HG03064 (cell line): ENCODE measurements around the gene ZCCHC3.
A peak's percentile ranks its signal among the peaks of the same experiment; 100 is the strongest.
"Not testable (repeated sequence)": the region's sequence is repeated elsewhere in the genome, so short reads cannot be mapped to it uniquely, and the experiment has no call there.

Experiments used
- ATAC-seq: cut with Tn5 transposase; IDR thresholded peaks from one replicate; pipeline ENCODE4 v1.9.1; 2021; ENCODE audit warnings: low read depth; ENCODE audit not compliant: unreplicated experiment

ZCCHC3 gene

DNA sequence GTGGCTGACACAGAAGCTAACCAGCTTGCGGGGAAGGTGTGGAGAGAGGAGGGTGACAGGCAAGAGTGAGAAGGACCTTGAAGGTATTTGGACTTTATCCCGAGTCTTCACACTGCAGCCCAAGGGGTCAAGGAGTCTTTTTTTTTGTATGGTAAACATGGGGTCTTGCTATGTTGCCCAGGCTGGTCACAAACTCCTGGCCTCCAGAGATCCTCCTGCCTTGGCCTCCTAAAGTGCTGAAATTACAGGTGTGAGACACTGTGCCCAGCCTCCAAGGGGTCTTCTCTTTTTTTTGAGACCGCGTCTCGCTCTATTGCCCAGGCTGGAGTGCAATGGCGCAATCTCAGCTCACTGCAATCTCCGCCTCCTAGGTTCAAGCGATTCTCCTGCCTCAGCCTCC is 37.2 kb downstream of the ZCCHC3 start:
- no peak for ATAC-seq

DNA sequence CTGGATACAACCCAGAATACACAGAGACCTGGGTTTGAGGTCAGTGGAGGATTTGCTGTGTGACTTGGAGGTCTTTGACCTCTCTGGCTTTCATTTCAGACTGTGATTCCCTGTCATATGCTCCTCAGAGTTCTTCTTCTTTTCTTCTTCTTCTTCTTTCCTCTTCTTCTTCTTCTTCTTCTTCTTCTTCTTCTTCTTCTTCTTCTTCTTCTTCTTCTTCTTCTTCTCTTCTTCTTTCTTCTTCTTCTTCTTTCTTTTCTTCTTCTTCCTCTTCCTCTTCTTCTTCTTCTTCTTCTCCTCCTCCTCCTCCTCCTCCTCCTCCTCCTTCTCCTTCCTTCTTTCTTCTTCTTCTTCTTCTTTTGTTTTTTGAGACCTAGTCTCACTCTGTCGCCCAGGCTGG is 38.7 kb downstream of the ZCCHC3 start:
- not testable (repeated sequence) for ATAC-seq

DNA sequence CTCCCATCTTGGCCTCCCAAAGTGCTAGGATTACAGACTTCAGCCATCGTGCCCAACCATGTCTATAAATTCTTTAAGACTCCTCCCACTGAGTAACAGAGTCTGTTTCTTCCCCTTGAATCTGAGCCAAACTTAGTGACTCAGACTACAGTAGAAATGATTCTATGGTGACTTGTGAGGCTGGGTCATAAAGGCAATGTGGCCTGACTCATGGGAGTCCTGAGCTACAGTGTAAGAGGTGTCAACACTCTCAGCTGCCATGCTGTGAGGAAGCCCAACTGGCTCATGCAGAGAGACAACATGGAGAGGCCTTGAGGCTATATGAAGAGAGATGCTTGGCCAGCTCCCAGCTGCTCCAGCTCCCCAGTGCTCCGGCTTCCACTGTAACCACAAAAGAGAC is 44.3 kb downstream of the ZCCHC3 start:
- no peak for ATAC-seq

DNA sequence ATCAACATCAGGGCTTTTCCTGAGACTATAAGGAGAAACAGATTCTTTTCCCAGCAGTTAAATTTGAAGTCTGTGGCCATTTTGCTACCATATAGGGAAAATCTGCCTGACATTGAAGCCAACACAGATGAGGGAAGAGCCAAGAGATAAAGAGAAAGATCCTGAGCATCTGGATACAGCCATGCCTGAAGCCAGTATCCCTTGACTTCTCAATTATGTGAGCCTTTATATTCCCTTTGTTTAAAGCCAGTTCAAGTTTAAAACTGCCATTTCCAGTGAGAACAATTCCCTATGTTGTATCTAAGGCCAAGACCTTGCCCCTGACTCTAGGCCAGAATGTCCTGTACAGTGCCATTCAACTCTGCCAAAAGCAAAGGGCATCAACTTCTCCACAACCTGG is 45.7 kb downstream of the ZCCHC3 start:
- ATAC-seq: no peak

DNA sequence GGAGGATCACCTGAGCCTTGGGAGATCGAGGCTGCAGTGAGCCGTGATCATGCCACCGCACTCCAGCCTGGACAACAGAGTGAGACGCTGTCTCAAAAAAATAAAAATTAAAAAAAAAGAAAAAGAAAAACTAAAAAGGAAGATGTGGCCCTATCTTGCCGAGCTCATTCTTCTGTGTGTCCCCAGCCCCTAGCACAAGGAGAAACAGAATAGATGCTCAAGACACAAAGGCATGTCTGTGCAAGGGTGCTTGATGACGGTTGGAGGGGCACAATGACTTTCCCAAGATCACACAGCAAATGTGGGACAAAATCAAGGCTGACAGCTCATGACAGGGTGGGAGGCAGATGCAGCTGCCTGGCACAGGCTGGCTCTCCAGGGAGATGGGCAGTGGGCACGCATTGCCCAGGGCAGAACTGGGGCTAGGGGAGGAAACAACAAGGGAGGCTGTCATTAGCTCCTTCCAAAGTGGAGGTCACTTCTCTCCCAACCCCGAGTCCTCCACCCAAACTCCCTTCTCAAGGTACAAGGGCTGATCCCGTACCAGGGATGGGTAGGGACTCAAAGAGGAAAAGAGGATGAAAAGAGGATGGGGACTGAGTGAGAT is 48.8 kb downstream of the ZCCHC3 start:
- no peak for ATAC-seq

DNA sequence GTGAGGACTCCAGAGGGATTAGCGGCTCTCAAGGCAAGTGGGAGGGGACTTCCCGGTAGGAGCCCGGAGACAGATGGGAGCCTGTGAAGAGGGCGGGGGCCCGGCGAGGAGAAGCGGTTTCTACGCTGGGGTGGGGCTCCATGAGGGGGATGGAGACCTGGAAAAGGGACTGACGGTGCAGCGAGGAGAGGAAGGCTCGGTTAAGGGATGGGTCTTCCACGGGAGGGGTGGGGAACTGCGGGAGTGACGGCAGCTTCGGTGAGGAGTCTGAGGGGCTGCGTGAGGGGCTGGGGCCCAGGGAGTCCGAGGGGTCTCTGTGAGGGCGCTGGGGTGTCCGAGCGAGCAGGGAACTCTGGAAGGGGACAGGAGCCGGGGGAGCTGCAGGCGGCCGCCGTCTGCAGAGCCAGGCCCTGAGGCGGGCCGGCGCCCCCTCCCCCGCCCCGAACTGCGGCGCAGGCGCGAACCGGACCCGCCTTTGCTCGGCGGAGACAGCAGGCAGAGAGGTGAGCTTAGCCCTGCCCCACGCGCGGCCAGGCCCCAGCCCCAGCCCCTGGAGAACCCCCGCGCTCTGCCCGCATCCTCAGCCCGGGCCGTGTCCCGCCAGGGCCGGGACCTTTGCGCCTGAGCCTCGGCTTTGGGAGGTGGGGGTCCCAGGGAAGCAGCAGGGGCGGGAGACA is 49.4 kb downstream of the ZCCHC3 start, which contains the start of gene NRSN2:
Gene NRSN2, plus strand, starts transcription at position 472 of the 677 bp plus-strand sequence. CDS start 2,533 bp downstream, outside the sequence.
- ATAC-seq: no peak

DNA sequence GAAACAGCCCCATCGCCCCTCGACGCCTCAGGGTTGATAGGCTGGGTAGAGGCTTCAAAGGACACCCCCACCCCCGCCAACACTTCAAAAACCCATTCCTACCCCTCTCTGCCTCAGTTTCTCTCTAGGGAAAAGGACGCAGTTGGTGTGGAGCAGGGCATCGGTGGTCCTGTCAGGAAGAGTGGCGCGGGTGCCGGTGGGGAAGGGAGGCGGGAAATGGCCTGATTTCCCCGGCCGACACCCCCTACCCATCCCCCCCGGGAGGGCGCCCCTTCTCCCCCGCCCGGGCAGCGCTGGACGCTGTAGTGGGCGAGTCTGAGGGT is 49.9 kb downstream of the ZCCHC3 start:
- no peak for ATAC-seq

DNA sequence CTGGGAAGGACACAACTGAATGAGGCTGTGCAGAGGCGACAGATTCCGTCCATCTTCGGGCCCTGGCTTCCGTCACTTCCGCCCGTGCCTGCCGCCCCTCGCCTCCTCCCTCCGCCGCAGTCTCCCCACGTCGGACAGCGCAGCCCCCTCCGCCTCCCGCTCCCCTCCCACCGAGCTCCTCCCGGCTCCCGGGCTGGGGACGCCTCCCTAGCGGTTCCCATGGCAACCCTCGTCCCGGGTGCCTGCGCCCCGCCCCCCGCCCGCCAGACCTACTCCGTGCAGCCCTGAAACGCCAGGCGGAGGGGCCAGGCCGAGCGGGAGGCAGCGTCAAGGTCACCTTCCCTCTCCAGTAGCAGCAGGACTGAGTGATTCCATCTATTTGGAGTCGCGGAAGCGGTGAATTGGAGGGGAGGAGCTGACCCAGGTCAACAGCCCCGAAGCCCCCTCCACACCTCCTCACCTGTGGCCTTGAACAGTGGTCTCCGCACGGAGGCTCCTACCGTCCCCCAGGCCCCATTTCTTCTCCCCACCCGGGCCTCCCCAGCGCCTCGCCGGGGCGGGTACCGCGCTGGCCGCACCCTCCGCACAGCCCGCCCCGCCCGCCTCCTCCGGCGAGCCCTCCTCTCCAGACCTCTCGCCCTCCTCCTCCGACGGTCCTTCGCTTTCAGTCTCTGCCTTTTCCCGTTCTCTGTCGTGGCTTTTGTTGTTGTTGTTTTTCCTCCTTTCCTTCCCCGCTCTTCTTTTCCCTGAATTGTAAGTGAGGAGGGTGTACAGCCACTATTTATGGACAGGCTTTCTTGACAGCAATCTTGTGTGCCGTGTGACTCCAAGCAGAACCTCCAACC is 50.5 kb downstream of the ZCCHC3 start:
- ATAC-seq: peak; percentile 71

DNA sequence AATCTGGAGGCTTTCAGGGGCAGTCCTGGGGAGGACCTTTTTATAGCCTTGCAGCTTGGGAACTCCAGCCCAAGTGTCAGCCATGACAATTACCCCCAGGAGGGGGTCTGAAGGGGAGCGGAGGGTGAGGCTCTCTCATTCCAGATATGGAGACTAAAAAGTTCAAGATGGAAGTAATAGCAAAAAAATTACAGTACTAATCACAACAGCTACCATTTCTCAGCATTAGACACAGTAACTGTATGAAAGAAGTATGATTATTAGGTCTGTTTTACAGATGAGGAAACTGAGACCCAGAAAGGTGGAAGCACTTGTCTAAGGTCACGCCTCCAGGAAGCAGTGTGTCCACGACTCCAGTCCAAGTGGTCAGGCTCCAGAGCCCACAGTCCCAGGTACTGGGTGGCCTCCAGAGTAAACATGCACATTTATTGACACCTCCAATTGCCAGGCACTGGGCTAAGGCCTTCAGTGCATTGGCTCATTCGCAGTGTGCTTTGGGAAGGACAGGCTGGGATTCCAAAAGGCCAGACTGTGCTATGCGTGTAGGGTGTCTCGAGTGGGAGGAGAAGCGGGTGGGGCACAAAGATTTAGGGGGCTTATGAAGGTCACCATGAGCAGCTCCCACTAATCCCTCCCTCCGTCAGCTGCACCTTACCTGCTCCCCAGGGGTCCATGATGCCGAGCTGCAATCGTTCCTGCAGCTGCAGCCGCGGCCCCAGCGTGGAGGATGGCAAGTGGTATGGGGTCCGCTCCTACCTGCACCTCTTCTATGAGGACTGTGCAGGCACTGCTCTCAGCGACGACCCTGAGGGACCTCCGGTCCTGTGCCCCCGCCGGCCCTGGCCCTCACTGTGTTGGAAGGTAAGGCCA is 51.8 kb downstream of the ZCCHC3 start:
- no peak for ATAC-seq
